Lung (tissue), 12 donors: ENCODE results near the gene UNC93A. TPM values are rescaled to one million over a fixed set of nuclear protein-coding genes. Genes with fewer than 3 reads are reported as not detected.

Experiments used
- ATAC-seq: fragments of 200-7000 bp; cut with Tn5 transposase; one replicate; pipeline ENCODE4 v1.9.1; 2020; ENCODE audit warnings: moderate number of reproducible peaks; ENCODE audit not compliant: insufficient read depth, low FRiP score
- DNase-seq, 3 donors: peaks; one replicate each; pipeline ENCODE4 v3.0.0-alpha.2; 2013 to 2017
- H3K27ac ChIP-seq, 2 donors: one replicate each; pipeline ENCODE4 v1.5.1; 2013; ENCODE audit warnings: mild to moderate bottlenecking in 2 of 2, moderate library complexity in 2 of 2, control low read depth in 1 of 2, inconsistent platforms in 1 of 2, low read depth in 1 of 2, low read length in 1 of 2
- H3K27me3 ChIP-seq, 3 donors: one replicate each; pipeline ENCODE4 v1.5.1; 2013; ENCODE audit warnings: low read length in 2 of 3; ENCODE audit not compliant: control insufficient read depth in 3 of 3, insufficient read depth in 3 of 3
- H3K36me3 ChIP-seq, 4 donors: one replicate each; pipeline ENCODE4 v1.5.1; 2013; ENCODE audit warnings: low read length in 4 of 4, mild to moderate bottlenecking in 1 of 4, moderate library complexity in 1 of 4; ENCODE audit not compliant: control insufficient read depth in 4 of 4, insufficient read depth in 4 of 4
- H3K4me1 ChIP-seq, 5 donors: one replicate each; pipeline ENCODE4 v1.5.1; 2013; ENCODE audit warnings: low read length in 5 of 5, mild to moderate bottlenecking in 2 of 5, moderate library complexity in 1 of 5; ENCODE audit not compliant: control insufficient read depth in 5 of 5, insufficient read depth in 5 of 5
- H3K4me3 ChIP-seq: one replicate; pipeline ENCODE4 v1.5.1; 2013; ENCODE audit warnings: mild to moderate bottlenecking, control low read depth, moderate library complexity
- H3K9ac ChIP-seq, 2 donors: one replicate each; pipeline ENCODE4 v1.5.1; 2013; ENCODE audit warnings: low read length in 2 of 2, control low read depth in 1 of 2; ENCODE audit not compliant: insufficient read depth in 1 of 2
- H3K9me3 ChIP-seq, 4 donors: one replicate each; pipeline ENCODE4 v1.5.1; 2013; ENCODE audit warnings: low read length in 3 of 4, mild to moderate bottlenecking in 1 of 4, moderate library complexity in 1 of 4; ENCODE audit not compliant: control insufficient read depth in 4 of 4, insufficient read depth in 3 of 4
- WGBS, 2 donors: extraction: QIAGEN DNeasy Blood & Tissue Kit; methylation state at CpG; one replicate each; pipeline ENCODE4 v1.1.7; 2013; 5-methylcytosine and 5-hydroxymethylcytosine counted together
- polyA plus RNA-seq, 2 donors: library from polyadenylated mRNA; stranded (reverse); fragments of 200-250 nt; gene quantifications; one replicate each; pipeline ENCODE4 v1.2.1, GENCODE V29; 2013
- total RNA-seq, 2 donors: library from RNA; depleted of rRNA in 1 of 2; stranded (reverse); fragments of >200 nt in 1 of 2; gene quantifications; one replicate each; pipeline ENCODE4 v1.2.1, GENCODE V29; 2014 to 2021
- TF ChIP-seq, protein P1 (sequence below): IDR thresholded peaks from 2 replicates; pipeline ENCODE4 v1.5.1; 2012; ENCODE audit warnings: mild to moderate bottlenecking; ENCODE audit errors: control extremely low read depth, extremely low read depth
- donor health status: control.
- donor health status: control.
- donor health status: Bipolar disorder and iron deficiency.
- donor health status: healthy.
- donor health status: DM: yes; HTN: yes; CAD: no.

The UNC93A gene
- total and polyA plus RNA-seq, 4 donors = not detected

DNA sequence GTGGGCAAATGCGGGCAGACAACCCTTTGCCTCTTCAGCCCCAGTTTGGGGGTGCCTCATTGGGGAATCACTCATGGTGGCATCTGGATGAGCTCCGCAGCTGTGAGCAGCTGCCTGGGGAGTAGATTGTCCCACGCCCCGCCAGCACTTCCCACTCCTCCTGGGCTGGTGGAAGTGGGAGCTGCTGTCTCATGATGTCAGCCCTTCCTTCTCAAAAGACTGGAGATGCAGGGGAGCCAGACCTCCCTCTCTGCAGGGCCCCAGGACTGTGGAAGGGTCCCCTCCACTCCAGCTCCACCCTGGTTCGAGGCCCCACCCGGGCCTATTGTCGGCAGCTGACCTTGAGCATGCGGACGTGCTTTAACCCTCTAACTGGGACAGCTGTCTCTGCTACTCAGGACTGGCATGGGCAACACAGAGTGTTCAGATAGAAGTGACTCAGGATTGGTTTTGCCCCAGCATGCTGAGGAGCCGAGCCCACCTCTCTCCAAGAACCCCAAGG lies 2.0 kb downstream of the UNC93A start:
- Histone ChIP-seq H3K27me3 (no peaks in the 10 kb centered on the region), H3K27ac (no peak overlapping the region), H3K9me3 (no peaks in the 10 kb centered on the region), H3K4me3 (no peak overlapping the region), H3K9ac (no peak overlapping the region), H3K4me1 (peaks cover 0 to 2% (median 0%) of the 10 kb centered on the region in 5 donors), H3K36me3 (no peaks in the 10 kb centered on the region)
- TF ChIP-seq, protein P1, sequence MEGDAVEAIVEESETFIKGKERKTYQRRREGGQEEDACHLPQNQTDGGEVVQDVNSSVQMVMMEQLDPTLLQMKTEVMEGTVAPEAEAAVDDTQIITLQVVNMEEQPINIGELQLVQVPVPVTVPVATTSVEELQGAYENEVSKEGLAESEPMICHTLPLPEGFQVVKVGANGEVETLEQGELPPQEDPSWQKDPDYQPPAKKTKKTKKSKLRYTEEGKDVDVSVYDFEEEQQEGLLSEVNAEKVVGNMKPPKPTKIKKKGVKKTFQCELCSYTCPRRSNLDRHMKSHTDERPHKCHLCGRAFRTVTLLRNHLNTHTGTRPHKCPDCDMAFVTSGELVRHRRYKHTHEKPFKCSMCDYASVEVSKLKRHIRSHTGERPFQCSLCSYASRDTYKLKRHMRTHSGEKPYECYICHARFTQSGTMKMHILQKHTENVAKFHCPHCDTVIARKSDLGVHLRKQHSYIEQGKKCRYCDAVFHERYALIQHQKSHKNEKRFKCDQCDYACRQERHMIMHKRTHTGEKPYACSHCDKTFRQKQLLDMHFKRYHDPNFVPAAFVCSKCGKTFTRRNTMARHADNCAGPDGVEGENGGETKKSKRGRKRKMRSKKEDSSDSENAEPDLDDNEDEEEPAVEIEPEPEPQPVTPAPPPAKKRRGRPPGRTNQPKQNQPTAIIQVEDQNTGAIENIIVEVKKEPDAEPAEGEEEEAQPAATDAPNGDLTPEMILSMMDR = no peak
- WGBS, 2 donors = 87 to 89% methylated on average over 10 of the region's 10 CpGs
- DNase-seq (no peak), ATAC-seq (no peak)

DNA sequence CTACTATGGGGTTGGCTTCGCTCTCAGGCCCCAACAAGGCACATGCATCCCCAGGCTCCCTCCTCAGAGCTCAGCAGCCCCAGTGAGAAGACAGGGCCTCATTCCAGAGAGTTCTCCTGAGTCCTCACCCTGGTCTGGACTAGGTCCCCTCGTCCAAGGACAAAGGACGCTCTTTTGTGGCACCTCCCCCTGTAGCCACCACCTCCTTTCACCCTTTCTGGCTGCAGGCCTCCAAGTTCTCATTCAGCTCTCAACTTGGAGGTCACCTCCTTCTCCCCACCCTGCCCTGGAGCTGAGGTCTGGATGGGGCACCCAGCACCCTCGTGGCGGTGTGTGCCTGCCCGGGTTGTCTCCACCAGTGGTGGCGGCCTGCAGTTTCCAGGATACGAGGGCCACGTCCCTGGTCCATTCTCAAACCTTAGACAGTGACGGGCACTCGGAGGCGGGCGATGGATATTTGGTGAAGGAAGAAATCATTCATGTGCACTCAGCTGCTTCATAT lies 2.5 kb downstream of the UNC93A start:
- TF ChIP-seq, protein P1 = no peak
- Histone ChIP-seq H3K9me3 (no peaks in the 10 kb centered on the region), H3K27me3 (no peaks in the 10 kb centered on the region), H3K36me3 (no peaks in the 10 kb centered on the region), H3K4me3 (no peak overlapping the region), H3K9ac (no peak overlapping the region), H3K27ac (no peak overlapping the region), H3K4me1 (no peaks in the 10 kb centered on the region)
- 95% methylated on average over 13 of the region's 13 CpGs for WGBS, 2 donors
- DNase-seq (no peak), ATAC-seq (no peak)

GRCh38 chr6:167294241-167294640 lies 3.1 kb downstream of the UNC93A start:
- DNase-seq = no peak
- Histone ChIP-seq H3K27ac (no peak overlapping the region), H3K27me3 (no peaks in the 10 kb centered on the region), H3K4me3 (no peak overlapping the region), H3K36me3 (no peaks in the 10 kb centered on the region), H3K9me3 (no peaks in the 10 kb centered on the region), H3K4me1 (no peaks in the 10 kb centered on the region), H3K9ac (no peak overlapping the region)
- ATAC-seq = no peak
- TF ChIP-seq, protein P1 = no peak
- 90 to 94% methylated on average over 12 of the region's 12 CpGs for WGBS, 2 donors
